ENCODE results near the gene HRAS.

Gene HRAS

DNA sequence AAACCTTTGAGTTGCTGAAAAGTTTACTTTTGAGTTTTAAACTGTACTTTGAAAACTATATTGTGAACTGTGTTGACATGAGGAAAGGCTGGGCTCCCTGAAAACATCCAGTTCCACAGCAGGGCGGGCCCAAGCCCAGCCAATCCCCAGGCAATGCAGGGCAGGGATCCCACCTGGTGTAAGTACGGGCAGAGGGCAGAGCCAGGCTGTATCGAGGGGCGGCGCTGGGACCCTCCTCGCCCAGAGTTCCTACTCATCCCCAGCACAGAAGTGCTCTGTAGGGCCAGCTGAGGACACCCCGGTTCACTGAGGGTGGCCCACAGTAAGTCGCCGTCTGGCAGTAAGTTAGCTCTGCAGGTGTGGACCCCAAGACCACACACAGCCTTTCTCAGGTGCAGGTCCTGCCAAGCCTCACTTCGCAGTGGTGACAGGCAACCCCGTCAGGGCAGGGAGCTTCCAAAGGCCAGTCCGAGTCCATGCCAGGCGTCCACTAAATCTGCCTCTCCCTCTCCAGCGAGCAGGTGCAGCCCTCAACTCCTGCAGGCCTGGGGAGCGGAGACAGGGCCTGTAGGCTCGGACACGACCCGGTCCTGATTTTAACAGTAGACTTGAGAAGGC lies 31.7 kb upstream of the HRAS start:
- DNase-seq (ENCODE audit: low read depth): no peak

DNA sequence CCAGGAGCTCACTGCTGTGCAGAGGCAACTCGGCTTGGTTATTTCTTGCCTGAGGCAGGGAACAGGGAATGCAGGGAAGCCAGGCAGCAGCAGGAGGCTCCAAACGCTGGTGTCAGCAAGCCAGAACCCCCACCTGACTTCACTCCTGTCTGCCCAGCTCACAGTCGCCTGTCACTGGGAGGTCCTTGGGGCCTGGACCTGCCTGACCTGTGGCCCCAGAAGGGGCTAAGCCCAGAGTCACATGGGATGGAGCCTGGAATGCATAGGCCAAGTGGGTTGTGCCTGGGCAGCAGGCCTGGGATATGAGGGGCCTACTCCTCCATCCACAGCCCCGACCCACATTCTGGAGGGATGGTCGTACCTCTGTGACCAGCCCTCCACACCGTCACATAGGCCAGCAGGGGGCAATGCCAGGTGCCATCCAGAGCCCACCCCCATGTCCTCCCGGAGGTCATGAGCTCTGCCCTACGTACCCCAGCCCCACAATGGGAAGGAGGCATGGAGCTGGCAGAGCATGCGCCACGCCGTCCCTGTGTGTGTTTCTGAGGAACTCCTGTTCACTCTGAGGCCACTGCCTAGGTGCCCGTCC lies 30.6 kb upstream of the HRAS start:
- DNase-seq (ENCODE audit: low read depth): no peak

DNA sequence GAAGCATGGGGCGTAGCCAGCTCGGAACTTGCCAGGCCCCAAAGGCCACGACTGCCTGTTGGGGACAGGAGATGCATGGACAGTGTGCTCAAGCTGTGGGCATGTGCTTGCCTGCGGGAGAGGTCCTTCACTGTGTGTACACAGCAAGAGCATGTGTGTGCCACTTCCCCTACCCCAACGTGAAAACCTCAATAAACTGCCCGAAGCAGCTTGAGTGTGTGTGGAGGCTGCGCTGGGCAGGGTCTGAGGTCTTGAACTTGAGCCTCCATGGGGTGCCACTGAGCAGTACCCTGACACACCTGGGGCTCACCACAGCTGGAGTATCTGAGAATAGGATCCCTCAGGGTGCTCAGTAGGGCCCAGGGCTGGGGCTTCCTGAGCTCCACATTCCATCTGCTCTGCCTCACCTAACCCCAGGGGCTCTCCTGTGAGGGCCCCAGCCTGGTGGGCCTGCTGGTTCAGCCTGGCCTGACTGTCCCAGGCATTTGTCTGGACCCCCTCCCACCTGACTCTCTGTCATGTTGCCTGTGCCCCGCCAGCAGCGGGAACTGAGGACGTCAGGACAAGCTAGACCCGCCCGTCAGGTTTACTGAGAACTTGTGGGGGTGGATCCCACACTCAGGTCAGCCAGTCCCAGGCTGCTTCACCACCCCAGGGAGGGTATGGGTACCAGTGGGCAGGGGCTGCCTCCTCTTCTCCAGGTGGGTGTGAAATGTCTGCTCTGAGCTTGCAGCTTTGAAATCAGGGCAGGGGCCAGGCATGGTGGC lies 28.6 kb upstream of the HRAS start:
- no peak for DNase-seq (ENCODE audit: low read depth)

DNA sequence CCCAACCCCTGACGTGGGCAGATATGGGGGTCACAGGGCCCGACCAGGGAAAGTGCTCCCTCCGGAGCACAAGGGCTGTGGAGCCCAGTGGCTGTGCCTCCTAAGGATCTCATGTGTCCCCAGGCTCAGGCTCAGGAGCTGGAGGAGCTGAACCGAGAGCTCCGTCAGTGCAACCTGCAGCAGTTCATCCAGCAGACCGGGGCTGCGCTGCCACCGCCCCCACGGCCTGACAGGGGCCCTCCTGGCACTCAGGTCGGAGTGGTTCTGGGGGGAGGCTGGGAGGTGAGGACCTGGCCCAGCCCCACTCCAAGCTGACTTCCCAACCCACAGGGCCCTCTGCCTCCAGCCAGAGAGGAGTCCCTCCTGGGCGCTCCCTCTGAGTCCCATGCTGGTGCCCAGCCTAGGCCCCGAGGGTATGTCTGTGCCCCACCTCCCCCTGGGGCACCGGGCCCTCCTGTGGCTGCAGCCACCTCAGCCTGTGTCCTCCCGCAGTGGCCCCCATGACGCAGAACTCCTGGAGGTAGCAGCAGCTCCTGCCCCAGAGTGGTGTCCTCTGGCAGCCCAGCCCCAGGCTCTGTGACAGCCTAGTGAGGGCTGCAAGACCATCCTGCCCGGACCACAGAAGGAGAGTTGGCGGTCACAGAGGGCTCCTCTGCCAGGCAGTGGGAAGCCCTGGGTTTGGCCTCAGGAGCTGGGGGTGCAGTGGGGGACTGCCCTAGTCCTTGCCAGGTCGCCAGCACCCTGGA lies 27.9 kb upstream of the HRAS start:
- no peak for DNase-seq (ENCODE audit: low read depth)

DNA sequence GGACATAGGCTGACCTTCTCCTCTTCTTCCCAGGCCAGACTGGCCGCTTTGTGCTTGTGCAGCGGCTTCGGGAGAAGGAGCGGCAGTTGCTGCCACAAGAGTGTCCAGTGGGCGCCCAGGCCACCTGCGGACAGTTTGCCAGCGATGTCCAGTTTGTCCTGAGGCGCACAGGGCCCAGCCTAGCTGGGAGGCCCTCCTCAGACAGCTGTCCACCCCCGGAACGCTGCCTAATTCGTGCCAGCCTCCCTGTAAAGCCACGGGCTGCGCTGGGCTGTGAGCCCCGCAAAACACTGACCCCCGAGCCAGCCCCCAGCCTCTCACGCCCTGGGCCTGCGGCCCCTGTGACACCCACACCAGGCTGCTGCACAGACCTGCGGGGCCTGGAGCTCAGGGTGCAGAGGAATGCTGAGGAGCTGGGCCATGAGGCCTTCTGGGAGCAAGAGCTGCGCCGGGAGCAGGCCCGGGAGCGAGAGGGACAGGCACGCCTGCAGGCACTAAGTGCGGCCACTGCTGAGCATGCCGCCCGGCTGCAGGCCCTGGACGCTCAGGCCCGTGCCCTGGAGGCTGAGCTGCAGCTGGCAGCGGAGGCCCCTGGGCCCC lies 26.8 kb upstream of the HRAS start:
- DNase-seq (ENCODE audit: low read depth): no peak

DNA sequence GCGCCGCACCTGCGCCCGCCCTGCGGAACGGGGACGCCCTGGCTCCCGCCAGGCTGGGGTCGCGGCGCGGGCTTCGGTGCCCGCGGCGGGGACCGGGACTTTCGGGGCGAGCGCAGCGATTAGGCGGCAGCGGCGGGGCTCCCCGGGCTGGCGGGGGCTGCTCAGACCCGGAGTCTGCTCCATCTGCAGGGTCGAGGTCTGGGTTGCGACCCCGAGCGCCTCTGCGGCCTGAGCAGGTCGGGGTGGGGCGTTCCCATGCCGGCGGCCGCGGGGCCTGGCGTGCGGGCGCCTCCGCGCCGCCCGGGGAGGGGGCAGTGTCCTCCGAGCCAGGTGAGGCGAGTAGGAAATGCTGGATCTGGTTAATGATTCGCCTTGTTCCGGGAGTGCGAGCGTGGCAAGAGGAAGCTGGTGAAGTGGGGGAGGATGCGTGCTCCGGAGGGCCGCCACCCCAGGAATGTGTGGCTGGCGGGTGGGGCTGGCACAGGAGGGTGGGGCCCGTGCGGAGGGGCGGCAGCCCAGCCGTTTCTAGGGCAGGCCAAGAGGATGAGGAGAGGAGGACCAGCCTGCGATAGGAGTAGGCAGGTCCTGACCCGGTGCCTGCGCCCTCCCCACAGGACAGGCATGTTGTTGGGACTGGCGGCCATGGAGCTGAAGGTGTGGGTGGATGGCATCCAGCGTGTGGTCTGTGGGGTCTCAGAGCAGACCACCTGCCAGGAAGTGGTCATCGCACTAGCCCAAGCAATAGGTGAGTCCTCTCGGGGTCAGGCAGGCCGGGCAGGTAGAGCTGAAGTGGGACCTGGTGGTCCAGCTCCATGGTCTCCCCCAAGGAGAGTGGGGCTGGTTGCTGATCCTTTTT lies 26.0 kb upstream of the HRAS start:
- no peak for DNase-seq (ENCODE audit: low read depth)

DNA sequence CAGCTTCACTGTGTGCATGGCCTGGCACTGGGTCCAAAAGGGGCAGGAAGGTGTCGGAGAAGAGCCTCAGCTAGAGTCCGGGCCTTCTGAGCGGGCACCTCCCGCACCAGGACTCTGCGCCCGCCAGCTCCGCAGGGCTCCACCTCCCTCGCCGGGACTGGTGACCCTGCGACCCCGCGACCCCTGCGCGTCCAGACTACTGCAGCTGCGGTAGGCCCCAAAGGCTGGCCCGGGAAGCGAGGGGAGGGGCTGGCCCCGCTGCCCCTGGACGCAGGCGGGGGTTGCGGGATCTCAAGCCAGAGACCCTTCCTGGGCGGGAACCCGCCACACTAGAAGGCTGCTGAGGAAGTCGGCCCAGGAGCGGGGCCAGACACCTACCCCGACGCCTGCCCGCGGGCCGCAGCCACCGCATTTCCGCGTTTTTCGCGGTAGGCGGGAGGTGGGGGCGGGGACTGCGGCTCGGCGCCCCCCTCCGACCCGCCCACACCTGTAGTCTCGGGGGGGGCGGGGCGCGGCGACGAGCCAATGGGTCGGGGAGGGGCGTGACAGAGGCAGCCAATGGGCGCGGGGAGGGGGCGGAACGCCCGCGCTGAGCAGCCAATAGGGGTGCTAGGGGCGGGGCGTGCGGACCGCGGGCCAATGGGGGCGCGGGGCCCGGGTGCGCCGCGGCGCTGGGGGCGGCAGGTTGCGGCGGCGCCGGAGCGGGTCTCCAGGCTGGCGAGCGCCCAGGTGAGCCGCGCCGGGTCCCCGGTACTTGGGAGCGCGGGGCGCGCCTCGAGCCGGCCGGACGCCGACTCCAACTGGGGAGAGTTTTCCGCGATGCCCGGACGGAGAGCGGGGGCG lies 25.1 kb upstream of the HRAS start, which contains the start of the genes LMNTD2 and RASSF7:
Gene LMNTD2 (minus strand): TSS at position 434 of the 843 bp plus-strand sequence. CDS start 22 bp downstream, at position 412.
Gene RASSF7 (plus strand): TSS at position 666 of the 843 bp plus-strand sequence. CDS start 799 bp downstream, outside the sequence.
- peak; percentile 95 for DNase-seq (ENCODE audit: low read depth)

DNA sequence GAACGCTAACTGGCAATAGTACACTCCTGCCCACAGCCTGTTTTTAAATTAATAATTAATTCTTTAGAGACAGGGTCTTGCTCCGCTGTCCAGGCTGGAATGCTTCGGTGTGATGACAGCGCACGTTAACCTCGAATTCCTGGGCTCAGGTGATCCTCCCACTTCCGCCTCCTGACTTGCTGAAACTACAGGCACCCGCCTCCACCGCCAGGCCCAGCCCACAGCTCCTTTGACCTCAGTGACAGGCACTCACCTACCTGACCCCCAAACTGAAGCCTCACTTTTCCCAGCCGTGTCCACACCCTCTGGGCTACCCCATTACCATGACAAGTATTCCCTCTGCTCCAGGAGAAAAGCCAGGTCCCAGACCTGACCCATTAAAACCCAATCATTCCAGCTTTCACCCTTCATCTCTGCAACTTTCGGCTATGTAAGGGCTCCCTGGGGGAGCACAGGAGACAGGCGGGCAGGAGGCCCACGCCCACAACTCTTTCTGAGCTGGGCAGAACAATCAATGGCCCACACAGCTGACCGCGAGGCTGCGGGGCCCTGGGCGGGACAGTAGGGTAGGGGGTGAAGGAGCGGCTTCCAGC lies 24.4 kb upstream of the HRAS start:
- no peak for DNase-seq (ENCODE audit: low read depth)

DNA sequence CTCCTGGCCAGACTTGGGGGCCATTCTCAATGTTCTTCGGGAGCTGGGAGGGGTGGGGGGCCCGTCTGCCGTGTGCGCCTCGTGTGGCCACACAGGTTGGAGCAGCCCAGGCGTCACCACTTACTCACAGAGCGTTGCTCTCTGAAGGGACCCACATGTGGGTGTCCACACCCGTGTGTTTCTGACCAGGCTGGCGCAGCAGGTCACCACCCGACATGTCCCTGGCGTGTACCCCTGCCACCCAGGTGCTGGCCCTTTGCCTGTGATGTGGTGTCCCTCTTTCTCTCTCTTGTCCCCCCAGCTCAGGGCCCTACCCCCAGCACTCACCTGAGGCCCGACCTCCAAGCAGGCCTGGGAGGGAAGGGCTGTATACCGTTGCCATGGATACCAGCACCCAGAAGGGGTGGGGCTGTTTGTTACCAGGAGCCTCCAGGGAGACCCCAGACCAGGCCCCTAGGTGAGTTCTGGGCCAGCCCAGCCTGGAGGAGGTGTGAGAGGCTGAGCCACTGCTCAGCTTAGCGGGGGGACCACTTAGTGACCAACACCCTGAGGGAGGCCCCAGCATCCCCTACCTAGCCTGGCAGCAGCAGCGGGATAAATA lies 23.7 kb upstream of the HRAS start:
- no peak for DNase-seq (ENCODE audit: low read depth)

DNA sequence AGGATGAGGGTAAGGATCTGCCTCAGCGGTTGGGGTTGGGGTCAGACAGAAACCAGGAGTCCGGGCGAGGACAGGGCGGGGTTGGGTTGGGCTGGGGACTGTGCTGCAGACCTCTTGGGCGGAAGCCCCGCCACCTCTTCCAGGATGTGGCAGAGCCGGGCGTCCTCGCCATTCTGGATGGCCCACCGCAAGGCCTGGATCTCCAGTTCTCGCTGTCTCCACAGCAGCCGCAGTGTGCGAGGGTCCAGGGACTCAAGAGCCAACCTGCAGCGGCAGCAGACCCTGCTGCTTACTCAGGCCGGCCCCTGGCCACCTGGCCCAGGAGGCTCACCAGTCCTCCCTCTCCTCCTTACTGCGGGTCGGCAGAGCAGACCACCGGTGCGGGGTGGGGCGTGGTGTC lies 23.1 kb upstream of the HRAS start:
- DNase-seq (ENCODE audit: low read depth): no peak

DNA sequence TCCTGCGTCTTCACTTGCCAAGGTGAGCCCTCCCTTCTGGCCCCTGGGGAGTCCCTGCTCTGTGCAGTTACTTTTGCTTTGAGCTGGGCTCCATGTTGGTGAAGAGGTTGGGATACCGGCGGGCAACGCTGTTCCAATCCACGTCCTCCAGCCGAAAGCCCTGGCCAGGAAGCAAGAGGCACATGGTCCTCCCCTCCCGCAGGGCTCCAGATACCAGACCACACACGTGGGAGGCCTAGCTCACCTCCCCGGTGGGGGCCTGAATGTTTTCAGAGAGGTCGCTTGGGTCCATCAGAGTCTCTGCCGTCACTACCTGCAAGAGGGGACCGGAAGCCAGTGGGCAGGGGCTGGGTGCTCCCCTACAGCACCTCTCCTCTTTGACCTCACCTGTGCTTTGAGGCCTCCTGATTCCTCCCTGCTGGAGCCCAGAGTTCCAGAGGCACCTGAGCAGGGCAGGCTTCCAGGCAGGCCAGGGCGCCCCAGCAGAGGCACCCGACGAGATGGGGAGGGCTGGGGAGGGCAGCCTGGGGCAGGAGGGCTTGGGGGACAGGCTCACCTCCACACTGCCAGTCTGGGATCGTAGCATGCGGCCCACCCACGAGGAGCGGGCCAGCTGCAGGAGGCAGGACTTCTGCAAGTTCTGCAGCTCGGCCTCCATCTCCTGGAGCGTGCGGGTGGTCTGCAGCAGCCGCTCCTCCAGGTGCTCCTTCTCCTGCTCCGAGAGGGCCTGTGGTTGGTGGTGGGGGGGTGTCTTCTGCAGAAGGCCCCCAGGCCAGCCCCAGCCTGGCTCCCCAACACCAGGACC lies 22.2 kb upstream of the HRAS start:
- DNase-seq (ENCODE audit: low read depth): no peak

DNA sequence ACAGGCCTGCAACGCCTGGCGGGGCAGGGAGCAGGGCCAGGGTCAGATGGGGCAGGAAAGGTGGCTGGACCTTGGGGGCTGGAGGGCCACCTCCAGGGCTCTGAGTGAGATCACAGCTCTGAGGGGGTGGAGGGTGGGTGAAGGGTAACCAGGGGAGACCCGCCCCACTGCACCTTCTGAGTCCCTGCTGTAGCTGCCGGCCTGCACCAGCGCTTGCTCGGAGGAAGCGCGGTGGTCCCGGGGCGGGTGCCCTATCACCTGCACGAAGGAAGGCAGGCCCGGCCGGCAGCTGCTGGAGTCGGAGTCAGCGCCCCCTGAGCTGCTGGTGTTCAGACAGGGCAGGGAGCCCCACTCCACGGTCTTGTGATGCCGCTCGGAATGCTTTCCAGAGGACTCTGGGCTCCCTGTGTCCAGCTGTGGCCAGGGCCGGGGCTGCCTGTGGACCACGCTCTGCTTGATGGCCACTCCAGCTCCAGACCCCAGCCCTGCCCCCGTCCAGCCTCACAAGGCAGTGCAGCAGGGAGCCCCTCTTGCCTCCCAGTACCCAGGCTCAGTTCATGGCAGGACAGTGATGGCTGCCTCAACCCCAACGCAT lies 21.4 kb upstream of the HRAS start:
- no peak for DNase-seq (ENCODE audit: low read depth)

DNA sequence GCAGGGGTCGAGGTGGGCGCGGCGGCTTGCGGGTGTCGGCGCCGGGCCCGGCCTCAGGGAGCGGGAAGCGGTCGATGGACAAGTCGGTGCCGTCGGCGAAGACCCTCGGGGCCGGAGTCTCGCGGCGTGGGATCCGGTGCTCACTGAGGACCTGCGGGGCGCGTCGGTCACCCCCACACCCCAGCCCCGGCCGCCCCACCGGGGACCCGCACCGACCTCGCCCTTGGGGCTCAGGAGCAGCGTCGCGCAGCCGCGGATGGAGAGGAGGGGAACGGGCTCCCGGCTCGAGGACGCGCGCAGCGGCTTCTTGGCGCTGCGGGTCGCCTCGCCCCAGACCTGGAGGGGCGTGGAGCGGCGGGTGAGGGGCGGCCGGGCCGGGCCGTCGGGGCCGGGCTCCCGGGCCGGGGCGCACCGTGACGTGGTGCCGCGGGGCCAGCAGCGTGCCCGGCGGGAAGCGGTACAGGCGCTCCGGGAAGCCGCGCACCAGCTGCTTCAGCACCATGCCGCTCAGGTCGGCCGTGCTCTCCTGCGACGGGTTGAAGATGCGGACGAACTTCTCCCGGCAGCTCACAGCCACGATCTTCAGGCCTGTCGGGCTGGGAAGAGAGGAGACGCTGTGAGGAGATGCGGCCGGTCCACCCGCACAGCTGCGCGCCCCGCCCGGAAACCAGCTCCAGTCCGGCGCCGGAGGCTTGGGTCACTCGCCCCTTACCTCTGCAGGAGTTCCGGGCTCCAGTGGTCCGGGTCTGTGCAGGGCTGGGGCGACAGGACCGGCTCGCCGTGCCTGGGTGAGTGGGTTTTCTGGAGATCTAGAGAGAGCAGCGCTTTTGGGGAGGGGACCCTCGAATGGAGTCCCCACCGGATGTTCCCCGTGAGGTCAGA lies 20.6 kb upstream of the HRAS start:
- no peak for DNase-seq (ENCODE audit: low read depth)

DNA sequence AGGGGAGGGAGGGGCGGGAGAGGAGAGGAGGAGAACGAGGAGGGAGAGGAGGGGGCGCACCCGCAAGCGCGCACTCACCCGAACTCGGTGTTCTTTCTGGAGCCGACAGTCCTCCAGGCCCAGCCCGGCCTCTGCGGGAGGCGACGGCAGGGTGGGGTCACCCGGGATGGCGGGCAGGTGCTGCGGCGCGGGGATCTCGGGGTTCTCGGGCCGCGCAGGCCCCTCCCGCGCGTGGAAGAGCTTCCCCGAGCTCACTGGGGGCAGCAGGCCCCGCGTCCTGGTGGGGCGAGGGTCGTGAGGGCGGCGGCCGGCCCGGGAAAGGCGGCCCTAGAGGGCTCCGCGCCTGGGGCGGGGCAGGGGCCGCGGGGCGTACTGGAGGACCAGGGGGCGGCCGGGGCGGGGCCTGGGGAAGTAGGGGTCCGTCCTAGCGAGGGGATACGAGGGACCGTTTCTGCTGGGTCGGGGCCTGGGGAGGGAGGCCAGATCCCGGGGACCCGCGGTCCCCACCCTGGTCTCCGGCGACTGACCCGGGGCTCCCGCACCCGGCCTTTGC lies 19.9 kb upstream of the HRAS start:
- no peak for DNase-seq (ENCODE audit: low read depth)

DNA sequence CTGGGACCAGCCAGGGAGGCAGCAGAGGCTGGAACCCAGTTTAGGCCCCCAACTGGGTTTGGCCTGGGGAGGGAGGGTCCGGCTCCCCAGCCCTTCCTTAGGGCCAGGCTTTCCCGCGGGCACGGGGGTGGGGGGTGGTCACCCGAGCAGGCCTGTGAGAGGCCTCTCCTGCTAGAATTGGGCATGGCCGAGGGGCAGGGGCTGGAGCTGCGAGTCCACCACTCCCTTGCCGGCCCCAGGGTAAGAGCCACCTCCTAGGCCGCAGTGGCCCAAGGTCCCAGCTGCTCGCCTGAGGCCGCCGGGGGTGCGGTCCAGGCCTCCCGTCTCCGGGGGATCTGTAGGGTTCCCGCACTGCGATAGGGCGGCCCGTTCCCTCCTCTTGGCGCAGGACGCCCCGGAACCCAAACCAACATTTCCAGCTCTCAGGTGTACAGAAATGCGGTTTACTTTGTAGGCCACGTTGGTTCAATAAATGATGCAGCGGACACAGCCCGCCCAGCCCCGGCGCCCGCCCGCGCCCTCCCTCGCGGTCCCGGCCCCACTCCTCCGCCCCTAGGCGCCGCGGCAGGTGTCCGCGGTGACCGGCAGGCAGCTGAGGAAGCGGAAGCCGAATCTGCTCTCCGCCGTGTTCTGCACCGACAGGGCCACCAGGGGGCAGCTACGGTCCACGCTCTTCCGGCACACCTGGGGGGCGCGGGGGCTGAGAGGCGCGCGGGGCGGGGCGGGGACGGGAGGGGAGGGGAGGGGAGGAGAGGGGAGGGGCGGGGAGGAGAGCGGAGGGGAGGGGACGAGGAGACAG lies 19.3 kb upstream of the HRAS start:
- DNase-seq (ENCODE audit: low read depth): peak; percentile 71

DNA sequence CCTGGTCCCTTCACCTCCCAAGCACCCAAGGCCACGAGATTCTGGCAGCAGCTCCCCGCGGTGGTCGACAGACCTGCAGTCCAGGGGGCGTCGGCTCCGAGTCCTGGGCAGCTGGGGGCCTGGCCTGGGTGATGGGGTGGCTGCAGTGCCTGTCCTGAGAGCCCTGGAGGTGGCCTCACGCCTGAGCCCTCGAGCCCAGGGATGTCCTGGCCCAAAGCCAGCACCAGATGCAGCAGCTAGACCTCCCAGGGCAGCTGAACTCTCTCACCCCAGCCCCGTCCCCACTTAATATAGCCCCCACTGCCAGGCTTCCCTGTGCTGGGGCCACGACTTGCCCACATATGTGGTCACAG lies 18.6 kb upstream of the HRAS start:
- DNase-seq (ENCODE audit: low read depth): no peak
